CD4-positive, alpha-beta T cell (primary cell): Measurements from ENCODE around the gene OR1E2. TPM values are rescaled to one million over a fixed set of nuclear protein-coding genes. Genes with fewer than 3 reads are reported as not detected.
"Not testable (repeated sequence)": the region's sequence is repeated elsewhere in the genome, so short reads cannot be mapped to it uniquely, and the experiment has no call there.

Experiments used
- ATAC-seq: fragments of 200-7000 bp; cut with Tn5 transposase; one replicate; pipeline ENCODE4 v1.10.0; 2022; ENCODE audit warnings: mild to moderate bottlenecking; ENCODE audit not compliant: poor library complexity
- CTCF ChIA-PET: fragments of 350-600 bp; sonication (Branson Sonifier 250); formaldehyde crosslinking; loops from one replicate; lab custom pipeline; 2021; ENCODE audit warnings: antibody characterized with exemption, inconsistent platforms; lab: Charles Lee
- POLR2A ChIA-PET: fragments of 350-600 bp; sonication (Branson Sonifier 250); formaldehyde crosslinking; loops from one replicate; lab custom pipeline; 2021; ENCODE audit warnings: antibody characterized with exemption, inconsistent platforms; lab: Charles Lee
- DNase-seq, 14 experiments: peaks; one replicate each; pipeline ENCODE4 v3.0.0-alpha.2; 2013 to 2020; ENCODE audit warnings: mixed read lengths in 2 of 14
- H3K27ac ChIP-seq, 2 donors: one replicate each; pipeline versions ENCODE4 v1.5.1 to v1.7.0; 2013; ENCODE audit warnings: low read length in 2 of 2, low read depth in 1 of 2, mild to moderate bottlenecking in 1 of 2
- H3K27me3 ChIP-seq, 2 experiments: 1 replicate in 1 of 2; 2 replicates in 1 of 2; pipeline versions ENCODE4 v1.6.1 to v1.7.0; 2013; ENCODE audit warnings: low read length in 2 of 2, control low read depth in 1 of 2, mild to moderate bottlenecking in 1 of 2, moderate library complexity in 1 of 2; ENCODE audit not compliant: insufficient read depth in 2 of 2, control insufficient read depth in 1 of 2
- H3K36me3 ChIP-seq: one replicate; pipeline ENCODE4 v1.6.1; 2013; ENCODE audit warnings: low read length, control low read depth; ENCODE audit not compliant: insufficient read depth
- H3K4me1 ChIP-seq: one replicate; pipeline ENCODE4 v1.6.1; 2013; ENCODE audit warnings: low read length, control low read depth; ENCODE audit not compliant: insufficient read depth
- H3K4me3 ChIP-seq: one replicate; pipeline ENCODE4 v1.5.1; 2013; ENCODE audit warnings: mild to moderate bottlenecking, low read length, moderate library complexity
- H3K9me3 ChIP-seq, 2 experiments: 1 replicate in 1 of 2; 2 replicates in 1 of 2; pipeline versions ENCODE4 v1.6.1 to v1.7.0; 2013; ENCODE audit warnings: low read length in 2 of 2, mild to moderate bottlenecking in 2 of 2, control low read depth in 1 of 2, moderate library complexity in 1 of 2; ENCODE audit not compliant: control insufficient read depth in 1 of 2, insufficient read depth in 1 of 2
- H3K27ac Mint-ChIP-seq: one replicate; pipeline ENCODE4 v1.8.0; 2020; ENCODE audit warnings: mixed read lengths
- H3K27me3 Mint-ChIP-seq: one replicate; pipeline ENCODE4 v1.8.0; 2021; ENCODE audit warnings: mixed read lengths
- H3K36me3 Mint-ChIP-seq: one replicate; pipeline ENCODE4 v1.8.0; 2021; ENCODE audit warnings: low read depth, mixed read lengths
- H3K4me1 Mint-ChIP-seq: one replicate; pipeline ENCODE4 v1.8.0; 2021; ENCODE audit warnings: low read depth, mixed read lengths
- H3K4me3 Mint-ChIP-seq: one replicate; pipeline ENCODE4 v1.8.0; 2020; ENCODE audit warnings: mild to moderate bottlenecking, mixed read lengths
- H3K9me3 Mint-ChIP-seq: one replicate; pipeline ENCODE4 v1.8.0; 2020; ENCODE audit warnings: mixed read lengths
- CTCF ChIP-seq: fragments of 200-600 bp; IDR thresholded peaks from one replicate; pipeline ENCODE4 v1.8.0; 2022; ENCODE audit warnings: antibody characterized with exemption, mild to moderate bottlenecking
- intact Hi-C, 2 experiments: fragments of 100-400 bp; cut with DNase I in 1 of 2; cut with micrococcal nuclease in 1 of 2; formaldehyde crosslinking; loops; one replicate each; pipeline versions ENCODE4 v1.15.1 to v1.9.0; 2023 to 2025; cut with DNase I, micrococcal nuclease
- total RNA-seq, 174 experiments: library from RNA in 2 of 174; stranded (reverse) in 2 of 174; gene quantifications; one replicate each; pipeline ENCODE4 v1.2.3 and lab custom pipeline; 2021 to 2026

The OR1E2 gene
- total RNA-seq, 2 experiments from 2014 or later: not detected

GRCh38 chr17:3472137-3472536 is 38.5 kb upstream of the OR1E2 start:
- no peak overlapping the region for H3K4me3 ChIP-seq
- no peaks in the 10 kb centered on the region for H3K4me1 ChIP-seq
- CTCF ChIA-PET: no interaction called here
- no peaks in the 10 kb centered on the region for H3K4me1 Mint-ChIP-seq
- no peaks in the 10 kb centered on the region for H3K9me3 Mint-ChIP-seq
- no peak overlapping the region for H3K4me3 Mint-ChIP-seq
- H3K9me3 ChIP-seq: peaks cover 0 to 9% of the 10 kb centered on the region in 2 experiments
- ATAC-seq (no peak), DNase-seq (no peak)
- no peak for TF ChIP-seq CTCF
- no peaks in the 10 kb centered on the region for H3K36me3 ChIP-seq
- no peak overlapping the region for H3K27ac Mint-ChIP-seq
- H3K36me3 Mint-ChIP-seq: no peaks in the 10 kb centered on the region
- H3K27me3 ChIP-seq: peaks cover 0 to 4% of the 10 kb centered on the region in 2 experiments
- H3K27me3 Mint-ChIP-seq: peaks cover 5% of the 10 kb centered on the region
- H3K27ac ChIP-seq: no peak overlapping the region
- intact Hi-C loops: no loop called here
- POLR2A ChIA-PET: no interaction called here

DNA sequence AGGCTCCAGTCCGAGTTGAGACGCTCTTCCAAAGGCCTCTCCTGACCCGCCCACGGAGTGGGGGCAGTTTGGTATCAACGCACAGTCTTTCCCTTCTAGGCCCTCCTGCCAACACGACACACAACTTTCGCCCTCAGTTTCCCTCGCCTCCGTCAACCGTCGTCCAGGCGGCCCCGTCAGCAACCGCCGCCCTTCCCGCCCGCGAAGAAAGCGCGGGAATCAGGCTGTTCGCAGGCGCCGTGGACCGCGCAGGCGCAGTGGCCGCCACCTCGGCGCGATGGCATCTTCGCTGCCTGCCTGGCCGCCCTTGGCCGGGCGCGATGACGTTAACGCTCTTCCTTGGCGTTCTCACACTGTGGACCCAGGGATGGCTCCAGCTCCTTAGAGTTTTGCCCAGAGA is 38.0 kb upstream of the OR1E2 start, which contains the start of gene SPATA22:
Gene SPATA22, minus strand, starts transcription at position 221 of the 400 bp plus-strand sequence. CDS start 2,494 bp downstream, outside the sequence.
- ChIA-PET POLR2A (no interaction called here), CTCF (no interaction called here)
- intact Hi-C loops: no loop called here
- Histone ChIP-seq H3K27me3 (peaks cover 0 to 4% of the 10 kb centered on the region in 2 experiments), H3K27ac (no peak within 1 kb of the TSS), H3K4me1 (no peaks in the 10 kb centered on the region), H3K9me3 (peaks cover 0 to 9% of the 10 kb centered on the region in 2 experiments), H3K4me3 (no peak within 1 kb of the TSS), H3K36me3 (no peaks in the 10 kb centered on the region)
- Mint-ChIP-seq H3K4me1 (no peaks in the 10 kb centered on the region), H3K36me3 (no peaks in the 10 kb centered on the region), H3K9me3 (no peaks in the 10 kb centered on the region), H3K27ac (no peak within 1 kb of the TSS), H3K4me3 (no peak within 1 kb of the TSS), H3K27me3 (peaks cover 5% of the 10 kb centered on the region)
- TF ChIP-seq CTCF: no peak
- ATAC-seq (no peak), DNase-seq (peak in 1 of 14 experiments; percentile 5)

- Histone ChIP-seq H3K27me3 (peaks cover 0 to 4% of the 10 kb centered on the region in 2 experiments), H3K9me3 (peaks cover 0 to 9% of the 10 kb centered on the region in 2 experiments), H3K4me1 (no peaks in the 10 kb centered on the region), H3K4me3 (no peak overlapping the region), H3K27ac (no peak overlapping the region), H3K36me3 (no peaks in the 10 kb centered on the region)
- peaks cover 5% of the 10 kb centered on the region for H3K27me3 Mint-ChIP-seq
- ChIA-PET CTCF (no interaction called here), POLR2A (no interaction called here)
- no peak overlapping the region for H3K27ac Mint-ChIP-seq
- intact Hi-C loops: no loop called here
- no peak for DNase-seq
- no peaks in the 10 kb centered on the region for H3K9me3 Mint-ChIP-seq
- no peak for TF ChIP-seq CTCF
- no peak for ATAC-seq
- no peak overlapping the region for H3K4me3 Mint-ChIP-seq
- no peaks in the 10 kb centered on the region for H3K4me1 Mint-ChIP-seq
- H3K36me3 Mint-ChIP-seq: no peaks in the 10 kb centered on the region
Observed at GRCh38 chr17:3469529-3469928, 35.9 kb upstream of the OR1E2 start.

DNA sequence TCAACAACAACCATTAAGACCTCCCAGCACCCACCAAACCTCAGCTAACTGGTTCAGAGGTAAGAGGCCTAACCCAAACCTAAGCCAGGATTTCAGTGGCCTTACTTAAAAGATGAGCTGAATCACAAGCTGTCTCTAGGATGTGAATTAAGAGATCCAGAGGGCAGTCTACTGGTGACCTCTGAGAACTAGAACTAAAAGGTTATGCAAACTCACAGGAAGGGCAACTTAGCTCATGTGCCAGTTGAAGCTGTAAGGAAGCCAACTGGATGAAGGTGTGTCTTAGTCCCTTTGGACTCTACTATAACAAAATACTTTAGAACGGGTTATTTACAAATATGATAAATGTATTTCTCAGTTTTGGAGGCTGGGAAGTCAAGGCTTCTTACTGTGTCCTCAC is 32.7 kb upstream of the OR1E2 start:
- H3K27me3 ChIP-seq, H3K9me3 ChIP-seq, POLR2A ChIA-PET, H3K4me1 ChIP-seq, H3K36me3 Mint-ChIP-seq, H3K27me3 Mint-ChIP-seq, H3K4me3 ChIP-seq, H3K27ac Mint-ChIP-seq, CTCF ChIA-PET, intact Hi-C loops, H3K4me1 Mint-ChIP-seq, ATAC-seq, H3K27ac ChIP-seq, H3K4me3 Mint-ChIP-seq, H3K9me3 Mint-ChIP-seq, H3K36me3 ChIP-seq, DNase-seq: not testable (repeated sequence)
